C4-2B (cell line): Measurements from ENCODE around the gene GALNT17.

ENCODE experiments used
- H3K27ac ChIP-seq: fragments of 450-650 bp; 2 replicates; pipeline ENCODE4 v1.5.1; 2017
- CTCF ChIP-seq: fragments of 450-650 bp; conservative IDR thresholded peaks from 2 replicates; pipeline ENCODE4 v1.5.1; 2017; ENCODE audit warnings: mild to moderate bottlenecking
- ZFX ChIP-seq: fragments of 450-650 bp; IDR thresholded peaks from 2 replicates; pipeline ENCODE4 v1.6.1; 2017

Gene GALNT17

GRCh38 chr7:71165708-71166107 lies 33.8 kb downstream of the GALNT17 start:
- H3K27ac ChIP-seq, result no peak overlapping the region
- TF ChIP-seq ZFX, result no peak
- TF ChIP-seq CTCF, result peak; percentile 23; the same call in 1 of the 2 replicates

GRCh38 chr7:71171476-71171875 lies 39.5 kb downstream of the GALNT17 start:
- TF ChIP-seq CTCF, result no peak
- TF ChIP-seq ZFX, result no peak
- H3K27ac ChIP-seq, result no peak overlapping the region

- H3K27ac ChIP-seq, result no peak overlapping the region
- no peak for TF ChIP-seq ZFX
- no peak for TF ChIP-seq CTCF
These were observed 42.0 kb downstream of the GALNT17 start for GRCh38 chr7:71173955-71174354.

GRCh38 chr7:71182438-71182935 lies 50.5 kb downstream of the GALNT17 start:
- no peak for TF ChIP-seq CTCF
- no peak for TF ChIP-seq ZFX
- H3K27ac ChIP-seq, result no peak overlapping the region

- TF ChIP-seq CTCF (no peak), ZFX (no peak)
These were observed 52.2 kb downstream of the GALNT17 start for GRCh38 chr7:71184136-71184535.

GRCh38 chr7:71184609-71185008 lies 52.7 kb downstream of the GALNT17 start:
- no peak overlapping the region for H3K27ac ChIP-seq
- TF ChIP-seq CTCF (no peak), ZFX (no peak)

More at GRCh38 chr7:71184136-71184535, 52.2 kb downstream of the GALNT17 start:
- H3K27ac ChIP-seq, result no peak overlapping the region

- TF ChIP-seq CTCF, result no peak
- TF ChIP-seq ZFX, result no peak
- no peak overlapping the region for H3K27ac ChIP-seq
These were observed 54.7 kb downstream of the GALNT17 start for GRCh38 chr7:71186535-71187057.
